ENCODE data around the gene TMEM174. TPM values are rescaled to one million over a fixed set of nuclear protein-coding genes. Genes with fewer than 3 reads are reported as not detected.

TMEM174 gene
- total and polyA plus RNA-seq, 2 donors (not counting 1 experiment from before 2014, with no cell fraction given): not detected

DNA sequence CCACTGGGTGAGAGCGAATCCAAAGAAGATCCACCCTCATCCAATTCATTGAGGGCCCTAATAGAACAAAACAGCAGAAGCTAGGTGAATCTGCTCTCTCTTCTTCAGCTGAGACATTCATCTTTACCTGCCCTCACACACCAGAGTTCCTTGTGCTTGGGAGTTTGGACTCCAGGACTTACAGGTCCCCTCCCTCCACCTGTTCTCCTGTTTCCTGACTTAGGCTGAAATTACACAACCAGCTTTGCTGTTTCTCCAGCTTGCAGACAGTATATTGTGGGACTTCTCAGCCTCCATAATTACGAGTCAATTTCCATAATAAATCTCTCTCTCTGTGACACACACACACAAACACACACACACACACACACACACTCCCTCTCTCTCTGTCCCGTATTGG lies 33.5 kb upstream of the TMEM174 start:
- no peaks in the 10 kb centered on the region for H3K79me2 ChIP-seq (ENCODE audit: control insufficient read depth, insufficient read depth, low read length)
- no peaks in the 10 kb centered on the region for H3K9me3 ChIP-seq (ENCODE audit: control insufficient read depth, insufficient read depth, low read depth, low read length)
- H3K27ac ChIP-seq (ENCODE audit: insufficient read depth, low read length): no peak overlapping the region
- no peak overlapping the region for H3K4me3 ChIP-seq (replicated peaks in 1 of 4; ENCODE audit: control extremely low read depth in 1 of 4, insufficient read depth in 1 of 4, low read depth in 3 of 4, low read length in 4 of 4)
- no peak overlapping the region for H3K4me2 ChIP-seq (ENCODE audit: extremely low read depth, insufficient read depth, low read length)
- H3K9ac ChIP-seq (ENCODE audit: insufficient read depth, low read length): no peak overlapping the region
- H3K36me3 ChIP-seq (ENCODE audit: control insufficient read depth, insufficient read depth, low read length): no peaks in the 10 kb centered on the region
- TF ChIP-seq, protein P1, sequence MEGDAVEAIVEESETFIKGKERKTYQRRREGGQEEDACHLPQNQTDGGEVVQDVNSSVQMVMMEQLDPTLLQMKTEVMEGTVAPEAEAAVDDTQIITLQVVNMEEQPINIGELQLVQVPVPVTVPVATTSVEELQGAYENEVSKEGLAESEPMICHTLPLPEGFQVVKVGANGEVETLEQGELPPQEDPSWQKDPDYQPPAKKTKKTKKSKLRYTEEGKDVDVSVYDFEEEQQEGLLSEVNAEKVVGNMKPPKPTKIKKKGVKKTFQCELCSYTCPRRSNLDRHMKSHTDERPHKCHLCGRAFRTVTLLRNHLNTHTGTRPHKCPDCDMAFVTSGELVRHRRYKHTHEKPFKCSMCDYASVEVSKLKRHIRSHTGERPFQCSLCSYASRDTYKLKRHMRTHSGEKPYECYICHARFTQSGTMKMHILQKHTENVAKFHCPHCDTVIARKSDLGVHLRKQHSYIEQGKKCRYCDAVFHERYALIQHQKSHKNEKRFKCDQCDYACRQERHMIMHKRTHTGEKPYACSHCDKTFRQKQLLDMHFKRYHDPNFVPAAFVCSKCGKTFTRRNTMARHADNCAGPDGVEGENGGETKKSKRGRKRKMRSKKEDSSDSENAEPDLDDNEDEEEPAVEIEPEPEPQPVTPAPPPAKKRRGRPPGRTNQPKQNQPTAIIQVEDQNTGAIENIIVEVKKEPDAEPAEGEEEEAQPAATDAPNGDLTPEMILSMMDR (conservative IDR thresholded peaks at IDR 0.05 in 1 of 2, IDR thresholded peaks at IDR 0.05 in 1 of 2; ENCODE audit: low read depth in 1 of 2, low read length in 2 of 2): no peak
- TF ChIP-seq EZH2 (IDR thresholded peaks at IDR 0.05; ENCODE audit: low read length, missing control alignments): no peak
- no peak overlapping the region for H2AFZ ChIP-seq (ENCODE audit: low read length)
- peaks cover 11% of the 10 kb centered on the region for H3K27me3 ChIP-seq (ENCODE audit: control insufficient read depth, insufficient read depth, low read length)
- no peaks in the 10 kb centered on the region for H4K20me1 ChIP-seq (ENCODE audit: control insufficient read depth, extremely low read depth, insufficient read depth, low read length)
- DNase-seq (ENCODE audit: low read depth in 2 of 2): no peak
- peaks cover 4% of the 10 kb centered on the region for H3K4me1 ChIP-seq (ENCODE audit: control insufficient read depth, extremely low read depth, insufficient read depth, low read length)

DNA sequence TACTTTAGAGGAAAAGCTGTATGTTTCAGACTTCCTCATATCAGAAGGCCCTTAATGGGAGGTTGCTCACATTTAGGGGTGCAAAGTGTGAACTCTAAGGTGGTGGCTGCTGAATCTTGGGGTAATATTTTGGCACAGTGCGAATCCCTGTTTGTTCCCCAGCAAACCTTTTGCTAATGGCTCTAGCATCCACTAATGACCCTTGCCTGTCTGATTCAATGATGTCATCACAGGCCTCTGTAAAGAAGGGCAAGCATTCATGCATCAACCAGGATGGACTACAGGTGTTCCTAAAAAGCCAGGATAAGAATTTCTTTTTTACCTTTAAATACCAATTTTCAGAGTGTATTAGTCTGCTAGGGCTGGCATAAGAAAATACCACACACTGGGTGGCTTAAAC lies 32.2 kb upstream of the TMEM174 start:
- Histone ChIP-seq H2AFZ (ENCODE audit: low read length) (no peak overlapping the region), H4K20me1 (ENCODE audit: control insufficient read depth, extremely low read depth, insufficient read depth, low read length) (no peaks in the 10 kb centered on the region), H3K27ac (ENCODE audit: insufficient read depth, low read length) (no peak overlapping the region), H3K9me3 (ENCODE audit: control insufficient read depth, insufficient read depth, low read depth, low read length) (no peaks in the 10 kb centered on the region), H3K79me2 (ENCODE audit: control insufficient read depth, insufficient read depth, low read length) (no peaks in the 10 kb centered on the region), H3K4me3 (replicated peaks in 1 of 4; ENCODE audit: control extremely low read depth in 1 of 4, insufficient read depth in 1 of 4, low read depth in 3 of 4, low read length in 4 of 4) (no peak overlapping the region), H3K9ac (ENCODE audit: insufficient read depth, low read length) (no peak overlapping the region), H3K4me2 (ENCODE audit: extremely low read depth, insufficient read depth, low read length) (no peak overlapping the region), H3K36me3 (ENCODE audit: control insufficient read depth, insufficient read depth, low read length) (no peaks in the 10 kb centered on the region), H3K4me1 (ENCODE audit: control insufficient read depth, extremely low read depth, insufficient read depth, low read length) (peaks cover 4% of the 10 kb centered on the region), H3K27me3 (ENCODE audit: control insufficient read depth, insufficient read depth, low read length) (peaks cover 11% of the 10 kb centered on the region)
- no peak for DNase-seq (ENCODE audit: low read depth in 2 of 2)
- no peak for TF ChIP-seq EZH2 (IDR thresholded peaks at IDR 0.05; ENCODE audit: low read length, missing control alignments)
- TF ChIP-seq, protein P1 (conservative IDR thresholded peaks at IDR 0.05 in 1 of 2, IDR thresholded peaks at IDR 0.05 in 1 of 2; ENCODE audit: low read depth in 1 of 2, low read length in 2 of 2): no peak

DNA sequence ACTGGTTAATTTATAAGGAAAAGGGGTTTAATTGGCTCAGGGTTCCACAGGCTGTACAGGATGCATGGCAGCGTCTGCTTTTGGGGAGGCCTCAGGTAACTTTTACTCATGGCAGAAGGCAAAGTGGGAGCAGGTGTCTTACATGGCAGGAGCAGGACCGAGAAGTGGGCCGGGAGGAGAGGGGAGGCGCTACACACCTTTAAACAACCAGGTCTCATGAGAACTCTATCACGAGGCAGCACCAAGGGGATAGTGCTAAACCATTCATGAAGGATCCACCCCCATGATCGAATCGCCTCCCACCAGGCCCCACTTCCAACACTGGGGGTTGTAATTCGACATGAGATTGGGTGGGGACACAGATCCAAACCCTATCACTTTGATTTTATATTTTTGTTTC lies 31.0 kb upstream of the TMEM174 start:
- no peak for DNase-seq (ENCODE audit: low read depth in 2 of 2)
- TF ChIP-seq, protein P1 (conservative IDR thresholded peaks at IDR 0.05 in 1 of 2, IDR thresholded peaks at IDR 0.05 in 1 of 2; ENCODE audit: low read depth in 1 of 2, low read length in 2 of 2): no peak
- no peak for TF ChIP-seq EZH2 (IDR thresholded peaks at IDR 0.05; ENCODE audit: low read length, missing control alignments)
- Histone ChIP-seq H4K20me1 (ENCODE audit: control insufficient read depth, extremely low read depth, insufficient read depth, low read length) (no peaks in the 10 kb centered on the region), H3K79me2 (ENCODE audit: control insufficient read depth, insufficient read depth, low read length) (no peaks in the 10 kb centered on the region), H3K4me3 (replicated peaks in 1 of 4; ENCODE audit: control extremely low read depth in 1 of 4, insufficient read depth in 1 of 4, low read depth in 3 of 4, low read length in 4 of 4) (no peak overlapping the region), H3K36me3 (ENCODE audit: control insufficient read depth, insufficient read depth, low read length) (no peaks in the 10 kb centered on the region), H2AFZ (ENCODE audit: low read length) (no peak overlapping the region), H3K4me1 (ENCODE audit: control insufficient read depth, extremely low read depth, insufficient read depth, low read length) (no peaks in the 10 kb centered on the region), H3K27me3 (ENCODE audit: control insufficient read depth, insufficient read depth, low read length) (peaks cover 12% of the 10 kb centered on the region), H3K9me3 (ENCODE audit: control insufficient read depth, insufficient read depth, low read depth, low read length) (no peaks in the 10 kb centered on the region), H3K9ac (ENCODE audit: insufficient read depth, low read length) (no peak overlapping the region), H3K27ac (ENCODE audit: insufficient read depth, low read length) (no peak overlapping the region), H3K4me2 (ENCODE audit: extremely low read depth, insufficient read depth, low read length) (no peak overlapping the region)
